WTC11 (cell line): Measurements from ENCODE around the gene CDK8.

Experiments used
- CREB1 ChIP-seq: sonication (generic); formaldehyde crosslinking; IDR thresholded peaks from 2 replicates; pipeline ENCODE4 v1.8.0; 2023; ENCODE audit warnings: mild to moderate bottlenecking, missing genetic modification reagents
- JUN ChIP-seq: sonication (generic); formaldehyde crosslinking; IDR thresholded peaks from 2 replicates; pipeline ENCODE4 v1.8.0; 2023; ENCODE audit warnings: mild to moderate bottlenecking, missing genetic modification reagents
- TP53 ChIP-seq: sonication (generic); formaldehyde crosslinking; IDR thresholded peaks from 2 replicates; pipeline ENCODE4 v1.8.1; 2023; ENCODE audit warnings: mild to moderate bottlenecking, missing genetic modification reagents
- TF ChIP-seq, protein P1 (sequence below): fragments of 200-600 bp; IDR thresholded peaks from 2 replicates; pipeline ENCODE4 v1.8.0; 2022; ENCODE audit warnings: antibody characterized with exemption
- TF ChIP-seq, protein P2 (sequence below): sonication (generic); formaldehyde crosslinking; conservative IDR thresholded peaks from 2 replicates; pipeline ENCODE4 v1.8.1; 2022; ENCODE audit warnings: mild to moderate bottlenecking, missing genetic modification reagents

DNA sequence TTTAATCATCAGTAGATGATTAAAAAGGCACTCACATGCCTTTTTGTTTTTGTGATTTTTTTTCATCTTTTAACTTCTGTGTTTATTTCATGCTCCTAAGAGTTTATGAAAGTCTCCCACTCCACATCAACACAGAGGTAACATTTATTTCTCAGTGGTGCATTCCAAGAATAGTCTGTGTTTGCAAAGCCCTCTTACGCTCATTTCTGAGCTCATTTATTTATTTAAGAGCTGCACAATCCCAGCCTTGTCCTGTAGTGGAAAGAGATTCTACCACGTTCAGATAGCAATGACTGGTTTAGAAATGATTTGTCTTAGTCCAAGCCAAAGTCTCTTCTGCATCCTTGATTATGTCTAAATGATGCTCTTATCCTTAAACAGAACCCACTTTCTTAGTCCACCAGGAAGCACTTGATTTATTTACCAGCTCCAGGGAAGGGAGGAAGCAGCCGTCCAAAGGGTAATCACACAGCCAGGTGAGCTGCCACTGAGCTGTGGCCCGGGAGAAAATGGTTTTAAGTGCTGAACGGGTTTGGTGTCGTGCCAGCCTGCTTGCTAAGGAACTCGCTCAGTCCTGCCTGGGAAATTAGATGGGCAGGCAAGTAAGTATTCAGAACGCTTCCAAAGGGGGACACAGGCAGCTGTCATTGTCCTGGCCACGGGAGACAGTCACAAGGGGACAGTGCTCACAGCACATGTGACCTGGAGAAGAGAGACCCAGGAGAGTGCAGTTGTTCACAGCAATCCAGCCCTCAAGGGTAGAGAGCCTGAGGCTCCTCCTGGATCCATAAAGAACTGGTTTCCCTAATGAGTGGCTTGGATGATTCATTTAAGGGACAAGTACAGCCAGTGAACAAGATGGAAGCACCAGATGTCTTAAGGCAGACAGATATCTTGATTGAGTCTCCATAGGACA lies 171.8 kb downstream of the CDK8 start:
- TF ChIP-seq, protein P1, sequence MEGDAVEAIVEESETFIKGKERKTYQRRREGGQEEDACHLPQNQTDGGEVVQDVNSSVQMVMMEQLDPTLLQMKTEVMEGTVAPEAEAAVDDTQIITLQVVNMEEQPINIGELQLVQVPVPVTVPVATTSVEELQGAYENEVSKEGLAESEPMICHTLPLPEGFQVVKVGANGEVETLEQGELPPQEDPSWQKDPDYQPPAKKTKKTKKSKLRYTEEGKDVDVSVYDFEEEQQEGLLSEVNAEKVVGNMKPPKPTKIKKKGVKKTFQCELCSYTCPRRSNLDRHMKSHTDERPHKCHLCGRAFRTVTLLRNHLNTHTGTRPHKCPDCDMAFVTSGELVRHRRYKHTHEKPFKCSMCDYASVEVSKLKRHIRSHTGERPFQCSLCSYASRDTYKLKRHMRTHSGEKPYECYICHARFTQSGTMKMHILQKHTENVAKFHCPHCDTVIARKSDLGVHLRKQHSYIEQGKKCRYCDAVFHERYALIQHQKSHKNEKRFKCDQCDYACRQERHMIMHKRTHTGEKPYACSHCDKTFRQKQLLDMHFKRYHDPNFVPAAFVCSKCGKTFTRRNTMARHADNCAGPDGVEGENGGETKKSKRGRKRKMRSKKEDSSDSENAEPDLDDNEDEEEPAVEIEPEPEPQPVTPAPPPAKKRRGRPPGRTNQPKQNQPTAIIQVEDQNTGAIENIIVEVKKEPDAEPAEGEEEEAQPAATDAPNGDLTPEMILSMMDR, result no peak
- TF ChIP-seq, protein P2, sequence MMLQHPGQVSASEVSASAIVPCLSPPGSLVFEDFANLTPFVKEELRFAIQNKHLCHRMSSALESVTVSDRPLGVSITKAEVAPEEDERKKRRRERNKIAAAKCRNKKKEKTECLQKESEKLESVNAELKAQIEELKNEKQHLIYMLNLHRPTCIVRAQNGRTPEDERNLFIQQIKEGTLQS, result no peak
- TF ChIP-seq JUN, result no peak
- TF ChIP-seq TP53, result no peak
- TF ChIP-seq CREB1 (CRISPR knock-in tag), result no peak
